Spinal cord (tissue), 10 donors: ENCODE results near the gene FNDC3B. TPM values are rescaled to one million over a fixed set of nuclear protein-coding genes. Genes with fewer than 3 reads are reported as not detected.

Source experiments
- DNase-seq, 6 donors: peaks; one replicate each; pipeline versions ENCODE4 v3.0.0 to v3.0.0-alpha.2; 2013 to 2015; ENCODE audit warnings: low spot score in 6 of 6, low read depth in 4 of 6
- H3K27ac ChIP-seq: one replicate; pipeline ENCODE4 v1.5.1; 2013; ENCODE audit warnings: low read depth, low read length, control low read depth
- H3K27me3 ChIP-seq: one replicate; pipeline ENCODE4 v1.6.1; 2013; ENCODE audit warnings: low read length; ENCODE audit not compliant: control insufficient read depth, insufficient read depth
- H3K36me3 ChIP-seq: one replicate; pipeline ENCODE4 v1.6.1; 2013; ENCODE audit warnings: low read length; ENCODE audit not compliant: control insufficient read depth, insufficient read depth
- H3K4me1 ChIP-seq: one replicate; pipeline ENCODE4 v1.6.1; 2013; ENCODE audit warnings: low read length; ENCODE audit not compliant: control insufficient read depth, insufficient read depth
- H3K4me3 ChIP-seq: one replicate; pipeline ENCODE4 v1.5.1; 2013; ENCODE audit warnings: low read depth, low read length, control low read depth
- H3K9me3 ChIP-seq: one replicate; pipeline ENCODE4 v1.6.1; 2013; ENCODE audit warnings: low read length; ENCODE audit not compliant: control insufficient read depth, insufficient read depth
- WGBS: methylation state at CpG from one replicate; pipeline ENCODE4 v1.1.5; 2013; ENCODE audit warnings: missing lambda C conversion rate; ENCODE audit not compliant: insufficient coverage; 5-methylcytosine and 5-hydroxymethylcytosine counted together
- polyA plus RNA-seq, 2 donors: library from polyadenylated mRNA; unstranded; fragments of 120-200 nt; gene quantifications; one replicate each; pipeline ENCODE4 v1.2.1, GENCODE V29; 2013; ENCODE audit not compliant: insufficient read length in 2 of 2
- total RNA-seq, 2 donors: library from RNA; depleted of rRNA in 1 of 2; stranded (reverse); fragments of 120-200 nt in 1 of 2; fragments of >200 nt in 1 of 2; gene quantifications; one replicate each; pipeline versions ENCODE4 v1.2.3 to v1.2.4, GENCODE V29; 2013 to 2014
- donor health status: healthy.

The FNDC3B gene
- total and polyA plus RNA-seq, 4 donors = 14.9 to 66.8 (median 40.0) TPM

DNA sequence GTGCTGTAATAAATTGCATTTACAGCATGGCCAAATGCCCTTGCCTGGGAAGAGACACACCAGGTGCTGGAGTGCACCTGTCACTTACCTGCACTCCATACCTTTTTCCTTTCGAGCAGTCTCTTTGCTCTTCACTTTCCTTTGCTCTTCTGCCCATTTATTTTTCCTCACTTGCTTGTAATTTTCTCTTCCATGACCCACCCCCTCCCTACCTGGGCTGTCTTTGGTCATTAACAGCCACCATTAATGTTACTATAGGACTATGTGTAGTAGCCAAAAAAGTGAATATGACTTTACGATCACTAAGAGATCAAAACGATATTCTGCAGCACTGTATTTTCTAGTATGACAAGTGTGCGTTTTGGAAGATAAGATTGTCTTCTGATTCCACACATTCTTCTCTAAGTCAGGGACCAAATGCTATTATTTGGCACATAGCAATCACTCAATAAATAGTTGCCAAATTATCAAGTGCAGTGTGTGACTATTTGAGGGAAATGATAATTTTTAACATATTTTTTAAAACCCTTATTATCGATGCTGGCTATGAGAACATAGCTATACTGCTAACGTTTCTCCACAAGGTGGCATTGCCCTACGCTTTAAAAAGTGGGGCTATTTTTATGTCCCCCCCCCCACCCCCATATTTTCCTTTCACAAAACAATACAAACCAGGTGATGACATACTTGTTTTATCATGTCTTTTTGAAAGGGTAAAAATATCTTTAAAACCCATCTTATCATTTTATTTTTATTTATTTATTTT, 294.5 kb downstream of the FNDC3B start:
- Histone ChIP-seq H3K4me3 (no peak overlapping the region), H3K36me3 (peaks cover 8% of the 10 kb centered on the region), H3K27me3 (no peaks in the 10 kb centered on the region), H3K27ac (no peak overlapping the region), H3K9me3 (no peaks in the 10 kb centered on the region), H3K4me1 (no peaks in the 10 kb centered on the region)
- no CpG with 5 or more reads among the region's 7 CpGs for WGBS
- DNase-seq = no peak

DNA sequence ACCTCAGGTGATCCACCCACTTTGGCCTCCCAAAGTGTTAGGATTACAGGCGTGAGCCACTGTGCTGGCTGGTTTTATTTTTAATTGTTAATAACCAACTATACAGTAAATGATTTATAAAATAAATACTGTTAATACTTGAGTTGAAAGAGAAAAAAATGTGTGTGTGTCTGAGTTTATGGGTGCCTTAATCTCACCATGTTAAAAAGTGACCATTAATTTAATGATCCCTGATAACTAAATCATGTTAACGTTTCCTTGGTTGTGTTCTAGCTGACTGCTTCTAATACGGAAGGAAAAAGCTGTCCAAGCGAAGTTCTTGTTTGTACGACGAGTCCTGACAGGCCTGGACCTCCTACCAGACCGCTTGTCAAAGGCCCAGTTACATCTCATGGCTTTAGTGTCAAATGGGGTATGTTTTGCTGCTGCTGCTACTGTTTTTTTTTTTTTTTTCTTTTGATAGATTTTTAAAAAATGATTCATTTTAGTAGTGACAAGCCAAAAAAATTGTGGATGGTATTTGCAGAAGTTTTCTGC, 295.4 kb downstream of the FNDC3B start:
- H3K4me1 ChIP-seq = no peaks in the 10 kb centered on the region
- no peak overlapping the region for H3K4me3 ChIP-seq
- 81% methylated on average over 5 of the region's 7 CpGs for WGBS
- no peaks in the 10 kb centered on the region for H3K27me3 ChIP-seq
- H3K27ac ChIP-seq = no peak overlapping the region
- DNase-seq = no peak
- H3K36me3 ChIP-seq = peaks cover 6% of the 10 kb centered on the region
- no peaks in the 10 kb centered on the region for H3K9me3 ChIP-seq

DNA sequence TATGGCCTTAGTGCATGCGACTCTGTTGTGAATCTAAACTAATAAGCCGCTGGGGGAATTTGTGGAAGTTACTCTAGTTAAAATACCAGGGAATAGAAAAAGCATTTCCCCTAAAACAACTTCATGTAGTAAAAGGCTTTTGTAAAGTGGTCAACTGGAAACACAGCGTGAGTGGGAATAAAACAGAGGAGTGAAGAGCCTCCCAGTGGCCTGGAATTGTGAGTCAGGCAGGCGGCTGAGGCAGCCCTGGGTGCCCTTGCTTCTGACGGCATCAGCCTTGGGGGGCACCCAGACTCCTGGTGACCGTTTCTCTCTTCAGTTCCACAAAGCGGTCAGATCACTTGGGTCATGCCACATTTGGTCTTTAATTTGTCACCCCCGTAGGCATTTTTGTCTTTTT, 300.5 kb downstream of the FNDC3B start:
- peak in 1 of 6 donors; percentile 22 for DNase-seq
- Histone ChIP-seq H3K4me3 (no peak overlapping the region), H3K36me3 (peaks cover 8% of the 10 kb centered on the region), H3K4me1 (no peaks in the 10 kb centered on the region), H3K27ac (no peak overlapping the region), H3K27me3 (no peaks in the 10 kb centered on the region), H3K9me3 (no peaks in the 10 kb centered on the region)
- 86% methylated on average over 5 of the region's 8 CpGs for WGBS

DNA sequence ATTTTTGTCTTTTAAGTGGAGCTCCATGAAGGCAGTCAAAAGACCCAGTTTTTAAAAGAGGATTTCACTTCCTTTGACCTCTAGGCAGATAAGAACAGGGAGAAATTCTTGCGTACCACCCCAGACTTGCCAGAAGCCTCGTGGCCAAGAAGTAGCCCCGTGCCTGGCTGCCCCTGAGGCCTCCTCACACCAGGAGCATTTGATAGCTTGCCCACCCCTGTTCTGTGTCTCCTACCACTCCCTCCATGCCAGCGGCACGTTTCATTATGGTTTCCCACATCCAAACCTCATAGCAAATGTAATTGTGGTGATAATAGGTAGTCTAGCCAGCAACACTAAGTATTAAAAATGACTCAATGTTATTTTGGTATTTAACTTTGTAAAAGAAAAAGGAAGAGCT, 301.2 kb downstream of the FNDC3B start:
- DNase-seq = no peak
- H3K36me3 ChIP-seq = peaks cover 8% of the 10 kb centered on the region
- H3K27ac ChIP-seq = no peak overlapping the region
- H3K4me1 ChIP-seq = no peaks in the 10 kb centered on the region
- H3K4me3 ChIP-seq = no peak overlapping the region
- no peaks in the 10 kb centered on the region for H3K9me3 ChIP-seq
- 91% methylated on average over 3 of the region's 5 CpGs for WGBS
- H3K27me3 ChIP-seq = no peaks in the 10 kb centered on the region

DNA sequence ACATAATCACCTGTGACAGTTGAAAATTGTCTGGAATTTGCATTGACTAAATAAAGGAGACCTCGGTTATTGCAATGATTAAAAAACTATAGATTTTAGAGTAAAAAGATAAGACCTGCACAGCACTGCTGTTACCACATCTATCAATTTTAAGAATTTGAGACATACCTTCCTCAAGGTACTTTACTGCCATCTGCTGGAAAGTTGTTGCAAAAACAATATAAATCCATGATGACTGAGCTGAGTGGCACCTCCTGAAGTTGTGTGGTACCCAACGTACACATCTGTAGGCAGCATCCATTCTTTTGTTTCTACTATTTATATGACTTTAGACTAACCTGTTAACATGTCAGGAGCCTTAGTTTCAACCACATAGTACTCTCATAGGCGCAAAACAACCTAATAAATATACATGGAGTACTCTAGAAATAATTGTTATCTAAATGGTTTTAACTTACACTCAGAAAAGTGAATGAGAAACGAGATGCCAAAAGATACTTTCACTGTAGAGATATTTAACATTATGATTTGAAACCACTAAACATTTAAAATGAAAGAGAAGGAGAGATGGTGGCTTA, 302.2 kb downstream of the FNDC3B start:
- peak in 5 of 6 donors; percentile 50 to 92 (median 64) for DNase-seq
- Histone ChIP-seq H3K4me3 (no peak overlapping the region), H3K4me1 (no peaks in the 10 kb centered on the region), H3K36me3 (peaks cover 8% of the 10 kb centered on the region), H3K27me3 (no peaks in the 10 kb centered on the region), H3K27ac (no peak overlapping the region), H3K9me3 (no peaks in the 10 kb centered on the region)
- 11% methylated on average over 1 of the region's 4 CpGs for WGBS

DNA sequence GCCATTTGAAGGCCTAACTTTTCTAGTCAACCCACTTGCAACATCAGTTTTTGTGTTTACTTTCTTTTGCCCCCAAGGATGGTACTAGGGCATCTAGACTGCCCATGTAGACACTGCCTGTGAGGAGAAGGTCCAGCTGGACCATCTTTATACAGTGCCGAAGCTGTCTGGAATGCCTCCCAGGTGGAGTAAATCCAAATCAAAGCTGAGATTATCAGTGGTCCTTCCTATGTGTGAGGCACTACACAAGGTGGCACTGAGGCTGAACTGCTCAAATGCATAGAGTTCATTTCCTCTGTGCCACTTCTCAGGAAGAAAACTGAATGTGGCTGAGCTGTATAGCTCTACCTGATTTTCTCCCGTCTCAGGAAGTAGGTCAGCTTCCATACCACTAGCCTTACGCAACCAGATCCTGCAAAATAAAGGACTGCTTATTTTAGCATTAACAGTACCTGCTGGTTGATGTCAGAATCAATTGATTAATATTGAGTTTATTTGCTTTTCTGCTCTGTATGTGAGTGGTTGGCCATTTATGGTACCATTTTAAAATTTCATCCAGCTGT, 302.8 kb downstream of the FNDC3B start:
- DNase-seq = no peak
- no peaks in the 10 kb centered on the region for H3K4me1 ChIP-seq
- no peaks in the 10 kb centered on the region for H3K9me3 ChIP-seq
- 91% methylated on average over 1 of the region's 3 CpGs for WGBS
- H3K4me3 ChIP-seq = no peak overlapping the region
- H3K27ac ChIP-seq = no peak overlapping the region
- H3K27me3 ChIP-seq = no peaks in the 10 kb centered on the region
- peaks cover 8% of the 10 kb centered on the region for H3K36me3 ChIP-seq

DNA sequence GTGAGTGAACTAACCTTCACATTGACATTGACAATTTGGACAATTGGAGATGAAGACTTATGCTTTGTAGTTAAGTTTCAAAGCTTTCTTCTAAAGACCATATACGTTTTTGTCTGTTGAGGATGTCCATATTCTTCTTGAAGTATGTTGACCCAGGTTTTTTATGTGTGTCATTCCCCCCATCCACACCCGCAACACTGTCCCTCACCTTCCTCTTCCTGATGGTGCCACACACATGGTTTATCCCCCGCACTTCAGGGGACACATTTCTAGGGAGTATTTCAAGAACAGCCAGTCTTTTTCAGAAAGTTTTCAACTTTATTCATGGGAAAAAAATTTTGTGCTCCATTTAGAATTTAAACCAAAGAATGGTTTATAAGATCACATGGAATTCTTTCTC, 303.7 kb downstream of the FNDC3B start:
- Histone ChIP-seq H3K4me1 (no peaks in the 10 kb centered on the region), H3K9me3 (no peaks in the 10 kb centered on the region), H3K36me3 (peaks cover 8% of the 10 kb centered on the region), H3K4me3 (no peak overlapping the region), H3K27ac (no peak overlapping the region), H3K27me3 (no peaks in the 10 kb centered on the region)
- WGBS = 100% methylated on average over 1 of the region's 3 CpGs
- DNase-seq = no peak

DNA sequence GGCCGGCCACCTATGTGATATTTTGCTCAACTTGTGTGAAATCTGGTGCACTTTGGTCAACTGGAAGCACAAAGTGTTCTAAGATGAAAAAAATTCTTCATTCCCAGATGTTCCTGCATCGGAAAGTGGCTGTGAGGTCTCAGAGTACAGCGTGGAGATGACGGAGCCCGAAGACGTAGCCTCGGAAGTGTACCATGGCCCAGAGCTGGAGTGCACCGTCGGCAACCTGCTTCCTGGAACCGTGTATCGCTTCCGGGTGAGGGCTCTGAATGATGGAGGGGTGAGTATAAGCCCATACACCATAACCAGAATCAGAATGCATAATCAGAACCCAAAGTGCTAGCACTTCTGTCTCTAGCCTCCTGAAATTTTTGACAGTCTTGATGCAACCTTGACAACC, 304.6 kb downstream of the FNDC3B start:
- H3K4me1 ChIP-seq = no peaks in the 10 kb centered on the region
- no peak for DNase-seq
- H3K9me3 ChIP-seq = no peaks in the 10 kb centered on the region
- peaks cover 8% of the 10 kb centered on the region for H3K36me3 ChIP-seq
- no peak overlapping the region for H3K4me3 ChIP-seq
- H3K27me3 ChIP-seq = no peaks in the 10 kb centered on the region
- 98% methylated on average over 7 of the region's 12 CpGs for WGBS
- no peak overlapping the region for H3K27ac ChIP-seq

DNA sequence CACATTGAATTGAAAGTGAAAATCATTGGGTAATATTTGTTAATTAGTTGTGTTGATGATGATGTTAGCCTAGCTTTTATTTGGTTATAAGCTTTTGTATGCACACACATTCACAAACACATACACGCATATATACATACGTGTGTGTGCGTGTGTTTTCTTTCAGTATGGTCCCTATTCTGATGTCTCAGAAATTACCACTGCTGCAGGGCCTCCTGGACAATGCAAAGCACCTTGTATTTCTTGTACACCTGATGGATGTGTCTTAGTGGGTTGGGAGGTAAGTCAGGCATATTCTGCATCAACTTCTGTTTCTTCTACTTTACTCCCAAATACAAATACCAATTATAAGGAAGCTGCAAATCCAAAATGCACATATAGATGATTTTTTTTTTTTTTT, 306.8 kb downstream of the FNDC3B start:
- WGBS = no CpG with 5 or more reads among the region's 3 CpGs
- no peak overlapping the region for H3K4me3 ChIP-seq
- H3K27ac ChIP-seq = no peak overlapping the region
- no peaks in the 10 kb centered on the region for H3K4me1 ChIP-seq
- peaks cover 3% of the 10 kb centered on the region for H3K36me3 ChIP-seq
- no peaks in the 10 kb centered on the region for H3K27me3 ChIP-seq
- no peak for DNase-seq
- H3K9me3 ChIP-seq = no peaks in the 10 kb centered on the region
